ACC112 (cell line): ENCODE measurements around the gene VSTM2B.
"Not testable (repeated sequence)": the region's sequence is repeated elsewhere in the genome, so short reads cannot be mapped to it uniquely, and the experiment has no call there.

ENCODE experiments used
- H2AFZ ChIP-seq: fragments of 200-600 bp; sonication (generic); one replicate; pipeline ENCODE4 v1.6.0; 2017; ENCODE audit warnings: antibody characterized with exemption, low read length; ENCODE audit not compliant: unreplicated experiment
- H3K27ac ChIP-seq: fragments of 200-600 bp; sonication (generic); 2 replicates; pipeline ENCODE4 v1.5.1; 2014; ENCODE audit warnings: low read depth, mild to moderate bottlenecking, antibody characterized with exemption, low read length, moderate library complexity
- H3K27me3 ChIP-seq: fragments of 200-600 bp; sonication (generic); 2 replicates; pipeline ENCODE4 v1.6.1; 2014; ENCODE audit warnings: mild to moderate bottlenecking, antibody characterized with exemption, low read length, moderate library complexity, mixed read lengths; ENCODE audit not compliant: insufficient read depth
- H3K36me3 ChIP-seq: fragments of 200-600 bp; sonication (generic); 2 replicates; pipeline ENCODE4 v1.6.1; 2016; ENCODE audit warnings: mild to moderate bottlenecking, antibody characterized with exemption, low read length, moderate library complexity, mixed read lengths; ENCODE audit not compliant: insufficient read depth
- H3K4me1 ChIP-seq: fragments of 200-600 bp; sonication (generic); one replicate; pipeline ENCODE4 v1.6.1; 2016; ENCODE audit warnings: low read length, mixed read lengths; ENCODE audit not compliant: insufficient read depth, unreplicated experiment, control insufficient read depth
- H3K4me3 ChIP-seq: fragments of 200-600 bp; sonication (generic); 2 replicates; pipeline ENCODE4 v1.5.1; 2014; ENCODE audit warnings: mild to moderate bottlenecking, low read depth, low read length
- H3K79me2 ChIP-seq: fragments of 200-600 bp; sonication (generic); one replicate; pipeline ENCODE4 v1.6.0; 2016; ENCODE audit warnings: low read length; ENCODE audit not compliant: control insufficient read depth, unreplicated experiment, insufficient read depth

Gene VSTM2B

GRCh38 chr19:29484876-29485275 is 40.9 kb upstream of the VSTM2B start:
- Histone ChIP-seq H3K4me1 (no peaks in the 10 kb centered on the region), H3K27me3 (no peaks in the 10 kb centered on the region), H3K27ac (no peak overlapping the region), H3K79me2 (no peaks in the 10 kb centered on the region), H3K4me3 (no peak overlapping the region), H2AFZ (no peak overlapping the region), H3K36me3 (no peaks in the 10 kb centered on the region)

GRCh38 chr19:29485293-29485692 is 40.5 kb upstream of the VSTM2B start:
- Histone ChIP-seq H3K27ac (no peak overlapping the region), H3K4me3 (no peak overlapping the region), H3K27me3 (no peaks in the 10 kb centered on the region), H3K4me1 (no peaks in the 10 kb centered on the region), H3K79me2 (no peaks in the 10 kb centered on the region), H2AFZ (no peak overlapping the region), H3K36me3 (no peaks in the 10 kb centered on the region)

GRCh38 chr19:29486961-29487360 is 38.8 kb upstream of the VSTM2B start:
- not testable (repeated sequence) for H3K79me2 ChIP-seq, H3K36me3 ChIP-seq, H3K27ac ChIP-seq, H3K4me3 ChIP-seq, H2AFZ ChIP-seq, H3K4me1 ChIP-seq, H3K27me3 ChIP-seq

- Histone ChIP-seq H3K4me1 (no peaks in the 10 kb centered on the region), H3K79me2 (no peaks in the 10 kb centered on the region), H3K27me3 (peaks cover 5% of the 10 kb centered on the region; the same call in 1 of the 2 replicates), H3K27ac (no peak overlapping the region), H2AFZ (no peak overlapping the region), H3K36me3 (no peaks in the 10 kb centered on the region), H3K4me3 (no peak overlapping the region)
Observed at GRCh38 chr19:29487432-29487831, 38.4 kb upstream of the VSTM2B start.

- H2AFZ ChIP-seq: no peak overlapping the region
- H3K27ac ChIP-seq: no peak overlapping the region
- H3K79me2 ChIP-seq: no peaks in the 10 kb centered on the region
- no peaks in the 10 kb centered on the region for H3K36me3 ChIP-seq
- no peak overlapping the region for H3K4me3 ChIP-seq
- H3K27me3 ChIP-seq: peaks cover 6% of the 10 kb centered on the region; the same call in 1 of the 2 replicates
- no peaks in the 10 kb centered on the region for H3K4me1 ChIP-seq
Observed at GRCh38 chr19:29488316-29488715, 37.5 kb upstream of the VSTM2B start.

- Histone ChIP-seq H3K79me2 (no peaks in the 10 kb centered on the region), H3K4me3 (no peak overlapping the region), H3K4me1 (no peaks in the 10 kb centered on the region), H3K36me3 (no peaks in the 10 kb centered on the region), H3K27me3 (peaks cover 6% of the 10 kb centered on the region; the same call in 1 of the 2 replicates), H2AFZ (no peak overlapping the region), H3K27ac (no peak overlapping the region)
Observed at GRCh38 chr19:29489172-29489951, 36.4 kb upstream of the VSTM2B start.

- H3K79me2 ChIP-seq: no peaks in the 10 kb centered on the region
- no peak overlapping the region for H3K4me3 ChIP-seq
- no peak overlapping the region for H2AFZ ChIP-seq
- H3K4me1 ChIP-seq: no peaks in the 10 kb centered on the region
- no peaks in the 10 kb centered on the region for H3K36me3 ChIP-seq
- no peak overlapping the region for H3K27ac ChIP-seq
- peaks cover 6% of the 10 kb centered on the region; the same call in 1 of the 2 replicates for H3K27me3 ChIP-seq
Observed at GRCh38 chr19:29491491-29491890, 34.3 kb upstream of the VSTM2B start.

GRCh38 chr19:29491995-29492577 is 33.7 kb upstream of the VSTM2B start:
- Histone ChIP-seq H3K27ac (no peak overlapping the region), H3K27me3 (peaks cover 6% of the 10 kb centered on the region; the same call in 1 of the 2 replicates), H3K4me1 (no peaks in the 10 kb centered on the region), H3K79me2 (no peaks in the 10 kb centered on the region), H3K4me3 (no peak overlapping the region), H3K36me3 (no peaks in the 10 kb centered on the region), H2AFZ (no peak overlapping the region)

GRCh38 chr19:29492769-29493168 is 33.0 kb upstream of the VSTM2B start:
- peaks cover 6% of the 10 kb centered on the region; the same call in 1 of the 2 replicates for H3K27me3 ChIP-seq
- no peak overlapping the region for H3K4me3 ChIP-seq
- H3K36me3 ChIP-seq: no peaks in the 10 kb centered on the region
- no peak overlapping the region for H3K27ac ChIP-seq
- no peak overlapping the region for H2AFZ ChIP-seq
- H3K4me1 ChIP-seq: no peaks in the 10 kb centered on the region
- no peaks in the 10 kb centered on the region for H3K79me2 ChIP-seq

GRCh38 chr19:29495091-29495490 is 30.7 kb upstream of the VSTM2B start:
- Histone ChIP-seq H3K36me3 (no peaks in the 10 kb centered on the region), H2AFZ (no peak overlapping the region), H3K27ac (no peak overlapping the region), H3K79me2 (no peaks in the 10 kb centered on the region), H3K4me3 (no peak overlapping the region), H3K4me1 (no peaks in the 10 kb centered on the region), H3K27me3 (peaks cover 6% of the 10 kb centered on the region; the same call in 1 of the 2 replicates)

GRCh38 chr19:29495901-29496441 is 29.8 kb upstream of the VSTM2B start:
- Histone ChIP-seq H3K27ac (no peak overlapping the region), H3K27me3 (peaks cover 6% of the 10 kb centered on the region), H3K79me2 (no peaks in the 10 kb centered on the region), H3K36me3 (no peaks in the 10 kb centered on the region), H3K4me3 (no peak overlapping the region), H3K4me1 (no peaks in the 10 kb centered on the region), H2AFZ (no peak overlapping the region)
